Measurements from ENCODE around the gene AMZ1.
"Not testable (repeated sequence)": the region's sequence is repeated elsewhere in the genome, so short reads cannot be mapped to it uniquely, and the experiment has no call there.

AMZ1 gene

GRCh38 chr7:2729893-2730716 is 42.1 kb downstream of the AMZ1 start:
- no peak for DNase-seq

GRCh38 chr7:2730846-2731770 is 43.1 kb downstream of the AMZ1 start:
- DNase-seq = no peak

- DNase-seq = no peak
Observed at GRCh38 chr7:2732388-2732787, 44.4 kb downstream of the AMZ1 start.

DNA sequence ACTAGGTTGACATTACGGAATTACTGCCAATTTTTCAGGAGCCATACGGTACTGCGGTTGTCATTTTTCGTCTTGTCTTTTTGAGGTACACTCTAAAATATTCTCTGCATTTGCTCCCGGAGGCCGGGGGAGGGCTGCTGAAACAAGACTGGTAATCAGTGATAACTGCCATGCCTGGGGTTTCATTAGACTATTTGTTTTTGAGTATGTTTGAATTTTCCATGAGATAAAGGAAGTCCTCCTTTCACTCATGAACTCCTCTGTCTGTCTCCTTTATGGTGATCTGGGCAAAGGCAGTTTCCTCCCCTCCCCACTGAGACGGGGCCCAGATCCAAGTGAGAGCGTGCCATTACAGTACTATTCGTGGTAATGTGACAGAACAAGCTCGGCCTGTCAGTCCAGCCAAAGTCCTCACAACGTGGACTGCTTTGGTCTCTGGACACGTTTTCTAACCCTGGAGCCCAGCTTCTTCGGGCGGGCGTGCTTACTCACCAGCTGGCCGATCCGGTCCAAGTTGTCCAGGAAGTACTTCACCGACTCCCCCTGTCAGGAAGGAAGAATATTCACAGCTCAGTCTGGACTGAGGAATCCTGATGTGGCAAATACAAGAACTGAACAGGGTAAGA is 45.1 kb downstream of the AMZ1 start:
- no peak for DNase-seq

- no peak for DNase-seq
Observed at GRCh38 chr7:2734084-2734686, 46.2 kb downstream of the AMZ1 start.

DNA sequence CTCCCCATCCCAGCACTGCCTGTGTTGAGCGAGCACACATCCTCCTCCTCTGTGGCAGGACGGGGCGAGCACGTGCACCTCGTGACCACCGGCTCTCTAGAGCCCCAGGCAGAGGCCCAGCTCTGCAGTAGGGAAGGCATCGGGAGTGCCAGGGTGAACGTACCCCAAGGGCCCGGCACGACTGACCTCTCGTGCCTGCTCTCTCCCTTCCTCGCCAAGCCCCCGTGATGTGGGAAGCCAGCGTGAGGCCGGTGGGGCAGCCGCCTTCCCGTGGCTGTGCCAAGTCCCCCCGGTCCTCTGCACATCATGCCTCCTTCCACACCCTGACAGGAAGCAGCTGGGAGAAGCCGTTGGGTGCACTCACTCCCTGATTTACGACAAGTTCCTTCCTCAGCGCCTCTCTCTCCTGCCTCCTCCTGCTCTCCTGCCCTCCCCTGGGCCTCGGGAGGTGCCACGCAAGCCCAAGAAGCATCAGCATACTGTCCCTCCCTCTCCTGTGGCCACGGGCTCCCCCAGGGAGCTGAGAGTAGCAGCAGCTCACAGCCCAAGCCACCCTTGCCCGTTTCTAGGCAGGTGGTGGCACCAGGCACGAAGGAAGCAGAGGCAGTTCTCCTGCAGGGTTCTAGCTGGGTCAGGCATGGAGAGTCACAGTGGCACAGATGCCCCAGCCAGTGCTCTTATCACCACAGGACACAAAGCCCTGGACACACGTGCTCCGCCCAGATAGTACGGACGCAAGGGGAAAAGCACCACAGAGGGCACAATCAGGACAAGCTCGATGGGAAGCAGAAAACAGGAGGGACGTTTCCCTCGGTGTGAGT is 47.0 kb downstream of the AMZ1 start:
- peak in 1 of 6 experiments; percentile 21 for DNase-seq

DNA sequence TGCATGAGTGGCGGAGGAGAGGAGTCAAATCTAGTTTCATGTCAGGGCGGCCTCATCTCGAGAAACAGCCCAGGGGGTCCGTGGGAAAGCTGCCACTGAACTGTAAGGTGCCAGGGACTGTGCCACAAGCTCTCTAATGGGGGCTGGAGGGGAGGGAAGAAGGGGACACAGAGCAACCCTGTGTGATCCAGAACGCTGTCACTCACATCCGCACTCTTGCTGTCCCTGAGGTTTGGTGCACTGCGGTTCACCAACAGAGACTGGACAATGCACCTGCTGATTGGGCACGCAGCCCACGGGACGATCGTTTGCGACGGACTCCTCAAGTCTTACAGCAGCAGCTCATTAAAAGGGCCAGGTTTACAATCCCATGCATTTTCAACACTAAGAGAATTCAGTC is 47.7 kb downstream of the AMZ1 start:
- DNase-seq = no peak

- DNase-seq = no peak
Observed at GRCh38 chr7:2736411-2736914, 48.5 kb downstream of the AMZ1 start.

- not testable (repeated sequence) for DNase-seq
Observed at GRCh38 chr7:2737005-2737743, 49.2 kb downstream of the AMZ1 start.

DNA sequence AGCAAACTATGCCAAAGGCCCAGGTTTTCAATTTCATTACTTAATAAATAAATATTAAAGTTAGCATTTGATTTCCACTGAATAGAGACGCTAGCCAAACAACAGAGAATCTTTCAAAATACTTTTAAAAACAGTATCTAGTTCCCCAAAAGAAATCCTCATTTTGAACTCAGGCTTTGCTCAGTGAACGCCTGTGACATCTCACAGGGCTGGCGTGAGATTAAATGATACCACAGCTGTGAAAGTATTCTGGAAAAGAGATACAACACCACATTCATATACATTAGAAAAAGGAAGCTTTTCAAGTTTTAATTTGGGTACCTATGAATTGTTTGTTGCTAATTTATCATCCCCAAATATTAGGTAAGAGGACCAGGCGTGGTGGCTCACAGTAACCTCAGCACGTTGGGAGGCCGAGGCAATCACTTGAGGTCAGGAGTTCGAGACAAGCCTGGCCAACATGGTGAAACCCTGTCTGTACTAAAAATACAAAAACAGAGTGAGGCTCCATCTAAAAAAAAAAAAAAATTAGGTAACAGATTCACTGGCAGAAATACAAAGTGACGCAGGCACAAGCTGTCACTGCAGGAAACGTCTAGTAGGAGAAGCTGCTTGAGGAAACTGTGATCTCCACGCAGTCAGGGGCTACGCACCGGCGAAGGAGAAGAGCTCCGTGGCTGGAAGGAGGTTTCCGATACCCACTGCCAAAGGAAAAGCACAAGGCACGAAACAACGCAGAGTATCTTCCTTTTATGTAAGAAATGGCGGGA is 50.0 kb downstream of the AMZ1 start:
- DNase-seq = no peak

- no peak for DNase-seq
Observed at GRCh38 chr7:2738766-2739549, 51.0 kb downstream of the AMZ1 start.

DNA sequence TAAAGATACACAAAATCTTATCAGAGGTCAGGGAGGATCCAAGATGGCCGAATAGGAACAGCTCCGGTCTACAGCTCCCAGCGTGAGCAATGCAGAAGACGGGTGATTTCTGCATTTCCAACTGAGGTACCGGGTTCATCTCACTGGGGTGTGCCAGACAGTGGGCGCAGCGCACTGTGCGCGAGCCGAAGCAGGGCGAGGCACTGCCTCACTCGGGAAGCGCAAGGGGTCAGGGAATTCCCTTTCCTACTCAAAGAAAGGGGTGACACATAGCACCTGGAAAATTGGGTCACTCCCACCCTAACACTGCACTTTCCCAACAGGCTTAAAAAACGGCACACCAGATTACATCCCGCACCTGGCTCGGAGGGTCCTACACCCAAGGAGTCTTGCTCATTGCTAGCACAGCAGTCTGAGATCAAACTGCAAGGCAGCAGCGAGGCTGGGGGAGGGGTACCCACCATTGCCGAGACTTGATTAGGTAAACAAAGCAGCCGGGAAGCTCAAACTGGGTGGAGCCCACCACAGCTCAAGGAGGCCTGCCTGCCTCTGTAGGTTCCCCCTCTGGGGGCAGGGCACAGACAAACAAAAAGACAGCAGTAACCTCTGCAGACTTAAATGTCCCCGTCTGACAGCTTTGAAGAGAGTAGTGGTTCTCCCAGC is 55.7 kb downstream of the AMZ1 start:
- DNase-seq = not testable (repeated sequence)

DNA sequence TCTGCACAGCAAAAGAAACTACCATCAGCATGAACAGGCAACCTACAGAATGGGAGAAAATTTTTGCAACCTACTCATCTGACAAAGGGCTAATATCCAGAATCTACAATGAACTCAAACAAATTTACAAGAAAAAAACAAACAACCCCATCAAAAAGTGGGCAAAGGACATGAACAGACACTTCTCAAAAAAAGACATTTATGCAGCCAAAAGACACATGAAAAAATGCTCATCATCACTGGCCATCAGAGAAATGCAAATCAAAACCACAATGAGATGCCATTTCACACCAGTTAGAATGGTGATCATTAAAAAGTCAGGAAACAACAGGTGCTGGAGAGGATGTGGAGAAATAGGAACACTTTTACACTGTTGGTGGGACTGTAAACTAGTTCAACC is 60.7 kb downstream of the AMZ1 start:
- DNase-seq = not testable (repeated sequence)

GRCh38 chr7:2750004-2750407 is 62.0 kb downstream of the AMZ1 start:
- no peak for DNase-seq

- no peak for DNase-seq
Observed at GRCh38 chr7:2751086-2751485, 63.1 kb downstream of the AMZ1 start.

GRCh38 chr7:2753148-2753547 is 65.1 kb downstream of the AMZ1 start:
- no peak for DNase-seq

- no peak for DNase-seq
Observed at GRCh38 chr7:2754086-2754485, 66.1 kb downstream of the AMZ1 start.

DNA sequence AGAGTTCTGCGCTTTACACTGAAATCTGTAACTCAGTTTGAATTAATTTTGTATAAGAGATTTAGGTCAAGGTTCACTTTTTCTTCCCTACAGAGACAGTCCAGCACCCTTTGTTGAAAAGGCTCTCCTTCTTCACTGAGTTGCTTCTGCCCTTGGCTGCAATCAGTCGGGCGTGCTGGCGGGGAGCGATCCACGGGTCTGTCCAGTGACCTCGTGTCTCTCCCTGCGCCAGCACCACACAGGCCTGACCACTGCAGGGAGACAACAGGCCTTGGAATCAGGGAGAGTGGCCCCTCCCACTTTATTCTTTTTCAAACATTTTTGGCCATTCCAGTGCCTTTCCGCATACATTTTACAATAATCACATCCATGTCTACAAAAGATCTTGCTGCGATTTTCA is 66.9 kb downstream of the AMZ1 start:
- no peak for DNase-seq

DNA sequence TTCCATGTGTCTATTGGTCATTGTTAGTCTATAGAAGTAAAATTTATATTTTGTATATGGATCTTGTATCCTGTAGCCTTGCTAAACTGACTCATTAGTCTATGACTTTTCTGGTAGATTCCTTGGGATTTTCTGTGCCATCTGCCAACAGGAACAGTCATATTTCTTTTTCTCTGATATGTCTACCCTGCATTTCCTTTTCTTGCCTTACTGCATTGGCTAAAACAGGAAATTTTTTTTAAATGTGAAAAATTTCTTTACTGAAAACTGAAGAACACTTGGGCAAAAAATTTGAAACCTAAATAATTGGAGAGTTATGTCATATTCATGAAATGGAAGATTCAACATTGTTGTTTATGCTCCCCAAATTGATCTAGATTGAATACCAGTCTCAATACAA is 67.5 kb downstream of the AMZ1 start:
- no peak for DNase-seq
